Mesenchymal stem cell (in vitro differentiated cells and primary cell): Measurements from ENCODE around the gene TPPP.
"Not testable (repeated sequence)": the region's sequence is repeated elsewhere in the genome, so short reads cannot be mapped to it uniquely, and the experiment has no call there.

Experiments used
- DNase-seq: peaks from one replicate; pipeline ENCODE4 v3.0.0-alpha.2; 2013
- H2AFZ ChIP-seq: one replicate; pipeline ENCODE4 v1.6.1; 2013; ENCODE audit warnings: low read depth, mild to moderate bottlenecking, control low read depth, inconsistent platforms, low read length, moderate library complexity
- H2AK5ac ChIP-seq: 2 replicates; pipeline ENCODE4 v1.6.1; 2013; ENCODE audit warnings: low read length, moderate library complexity, mild to moderate bottlenecking, inconsistent platforms; ENCODE audit not compliant: severe bottlenecking
- H2BK120ac ChIP-seq: one replicate; pipeline ENCODE4 v1.6.1; 2013; ENCODE audit warnings: low read depth, mild to moderate bottlenecking, inconsistent platforms, low read length, moderate library complexity
- H2BK12ac ChIP-seq, 2 experiments: one replicate each; pipeline ENCODE4 v1.6.1; 2013; ENCODE audit warnings: inconsistent platforms in 2 of 2, low read length in 2 of 2, mild to moderate bottlenecking in 2 of 2, moderate library complexity in 2 of 2, control low read depth in 1 of 2
- H2BK15ac ChIP-seq: one replicate; pipeline ENCODE4 v1.6.1; 2013; ENCODE audit warnings: mild to moderate bottlenecking, low read depth, inconsistent platforms; ENCODE audit not compliant: poor library complexity, severe bottlenecking
- H2BK5ac ChIP-seq: 2 replicates; pipeline ENCODE4 v1.6.1; 2013; ENCODE audit warnings: low read depth, mild to moderate bottlenecking, low read length, control low read depth, inconsistent platforms; ENCODE audit not compliant: poor library complexity, severe bottlenecking
- H3K14ac ChIP-seq, 2 experiments: one replicate each; pipeline ENCODE4 v1.6.1; 2013; ENCODE audit warnings: inconsistent platforms in 2 of 2, low read length in 2 of 2, control low read depth in 1 of 2, mild to moderate bottlenecking in 1 of 2, moderate library complexity in 1 of 2
- H3K18ac ChIP-seq, 2 experiments: one replicate each; pipeline ENCODE4 v1.6.1; 2013; ENCODE audit warnings: inconsistent platforms in 2 of 2, low read length in 2 of 2, control low read depth in 1 of 2, low read depth in 1 of 2, mild to moderate bottlenecking in 1 of 2
- H3K23ac ChIP-seq, 2 experiments: one replicate each; pipeline ENCODE4 v1.6.1; 2013; ENCODE audit warnings: inconsistent platforms in 2 of 2, low read length in 2 of 2, mild to moderate bottlenecking in 2 of 2, moderate library complexity in 2 of 2, control low read depth in 1 of 2
- H3K27ac ChIP-seq: 2 replicates; pipeline ENCODE4 v1.5.1; 2013; ENCODE audit warnings: mild to moderate bottlenecking, moderate library complexity, low read length, control low read depth, inconsistent platforms; ENCODE audit not compliant: poor library complexity, severe bottlenecking
- H3K27me3 ChIP-seq, 2 experiments: 2 replicates each; pipeline versions ENCODE4 v1.6.1 to v1.7.0; 2013; ENCODE audit warnings: low read length in 2 of 2, mild to moderate bottlenecking in 2 of 2, moderate library complexity in 2 of 2, control low read depth in 1 of 2, inconsistent platforms in 1 of 2; ENCODE audit not compliant: control insufficient read depth in 1 of 2, insufficient read depth in 1 of 2
- H3K36me3 ChIP-seq, 2 experiments: 2 replicates each; pipeline versions ENCODE4 v1.6.1 to v1.7.0; 2013; ENCODE audit warnings: low read length in 2 of 2, control low read depth in 1 of 2, inconsistent platforms in 1 of 2, low read depth in 1 of 2, mild to moderate bottlenecking in 1 of 2; ENCODE audit not compliant: insufficient read depth in 2 of 2, control insufficient read depth in 1 of 2
- H3K4ac ChIP-seq, 2 experiments: one replicate each; pipeline ENCODE4 v1.6.1; 2013; ENCODE audit warnings: inconsistent platforms in 2 of 2, low read length in 2 of 2, mild to moderate bottlenecking in 2 of 2, moderate library complexity in 2 of 2, control low read depth in 1 of 2, low read depth in 1 of 2
- H3K4me1 ChIP-seq: 2 replicates; pipeline ENCODE4 v1.6.1; 2013; ENCODE audit warnings: low read depth, low read length, control low read depth; ENCODE audit not compliant: control insufficient read depth, insufficient read depth
- H3K4me2 ChIP-seq: 2 replicates; pipeline ENCODE4 v1.6.1; 2013; ENCODE audit warnings: low read length, mild to moderate bottlenecking, inconsistent platforms; ENCODE audit not compliant: poor library complexity, severe bottlenecking
- H3K4me3 ChIP-seq, 2 experiments: 2 replicates each; pipeline versions ENCODE4 v1.5.1 to v1.7.0; 2013; ENCODE audit warnings: low read length in 2 of 2, mild to moderate bottlenecking in 2 of 2, control low read depth in 1 of 2, low read depth in 1 of 2; ENCODE audit not compliant: insufficient read depth in 1 of 2
- H3K79me1 ChIP-seq: replicated peaks from 2 replicates; pipeline ENCODE4 v1.6.1; 2013; ENCODE audit warnings: mild to moderate bottlenecking, control low read depth, low read length, inconsistent platforms; ENCODE audit not compliant: poor library complexity, severe bottlenecking
- H3K9ac ChIP-seq: 2 replicates; pipeline ENCODE4 v1.7.0; 2013; ENCODE audit warnings: mild to moderate bottlenecking, low read length, moderate library complexity
- H3K9me3 ChIP-seq: 2 replicates; pipeline ENCODE4 v1.7.0; 2013; ENCODE audit warnings: mild to moderate bottlenecking, low read length; ENCODE audit not compliant: control insufficient read depth
- H4K8ac ChIP-seq: one replicate; pipeline ENCODE4 v1.6.1; 2013; ENCODE audit warnings: inconsistent platforms, mild to moderate bottlenecking, low read length, moderate library complexity
- H4K91ac ChIP-seq: one replicate; pipeline ENCODE4 v1.6.1; 2013; ENCODE audit warnings: mild to moderate bottlenecking, low read length, inconsistent platforms
- WGBS: methylation state at CpG from one replicate; pipeline ENCODE4 v1.1.7; 2013; ENCODE audit warnings: mixed read lengths; 5-methylcytosine and 5-hydroxymethylcytosine counted together

The TPPP gene

GRCh38 chr5:682651-683358 lies 10.3 kb downstream of the TPPP start:
- H3K27ac ChIP-seq, H3K18ac ChIP-seq, H3K4me1 ChIP-seq, H2BK120ac ChIP-seq, H4K91ac ChIP-seq, H2BK12ac ChIP-seq, H3K9ac ChIP-seq, H2AFZ ChIP-seq, DNase-seq, H3K23ac ChIP-seq, H3K4me3 ChIP-seq, H2BK5ac ChIP-seq, H3K79me1 ChIP-seq, H2BK15ac ChIP-seq, H4K8ac ChIP-seq, H3K9me3 ChIP-seq, H2AK5ac ChIP-seq, H3K14ac ChIP-seq, H3K36me3 ChIP-seq, H3K4ac ChIP-seq, H3K4me2 ChIP-seq: not testable (repeated sequence)
- H3K27me3 ChIP-seq: peaks cover 4 to 12% of the 10 kb centered on the region in 2 experiments
- WGBS: 81% methylated on average over 13 of the region's 17 CpGs

DNA sequence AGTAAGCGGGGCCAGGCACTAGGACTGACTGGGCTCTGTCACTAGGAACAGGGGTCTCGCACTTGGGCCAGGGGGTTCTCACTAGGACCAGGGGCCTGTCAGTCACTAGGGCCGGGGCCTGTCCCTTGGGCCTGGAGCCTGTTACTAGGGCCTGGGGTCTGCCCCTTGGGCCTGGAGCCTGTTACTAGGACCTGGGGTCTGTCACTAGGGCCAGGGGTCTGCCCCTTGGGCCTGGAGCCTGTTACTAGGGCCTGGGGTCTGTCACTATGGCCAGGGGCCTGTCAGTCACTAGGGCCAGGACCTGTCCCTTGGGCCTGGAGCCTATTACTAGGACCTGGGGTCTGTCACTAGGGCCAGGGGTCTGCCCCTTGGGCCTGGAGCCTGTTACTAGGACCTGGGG lies 10.9 kb downstream of the TPPP start:
- H2BK120ac ChIP-seq, H3K4me1 ChIP-seq, H3K79me1 ChIP-seq: not testable (repeated sequence)

DNA sequence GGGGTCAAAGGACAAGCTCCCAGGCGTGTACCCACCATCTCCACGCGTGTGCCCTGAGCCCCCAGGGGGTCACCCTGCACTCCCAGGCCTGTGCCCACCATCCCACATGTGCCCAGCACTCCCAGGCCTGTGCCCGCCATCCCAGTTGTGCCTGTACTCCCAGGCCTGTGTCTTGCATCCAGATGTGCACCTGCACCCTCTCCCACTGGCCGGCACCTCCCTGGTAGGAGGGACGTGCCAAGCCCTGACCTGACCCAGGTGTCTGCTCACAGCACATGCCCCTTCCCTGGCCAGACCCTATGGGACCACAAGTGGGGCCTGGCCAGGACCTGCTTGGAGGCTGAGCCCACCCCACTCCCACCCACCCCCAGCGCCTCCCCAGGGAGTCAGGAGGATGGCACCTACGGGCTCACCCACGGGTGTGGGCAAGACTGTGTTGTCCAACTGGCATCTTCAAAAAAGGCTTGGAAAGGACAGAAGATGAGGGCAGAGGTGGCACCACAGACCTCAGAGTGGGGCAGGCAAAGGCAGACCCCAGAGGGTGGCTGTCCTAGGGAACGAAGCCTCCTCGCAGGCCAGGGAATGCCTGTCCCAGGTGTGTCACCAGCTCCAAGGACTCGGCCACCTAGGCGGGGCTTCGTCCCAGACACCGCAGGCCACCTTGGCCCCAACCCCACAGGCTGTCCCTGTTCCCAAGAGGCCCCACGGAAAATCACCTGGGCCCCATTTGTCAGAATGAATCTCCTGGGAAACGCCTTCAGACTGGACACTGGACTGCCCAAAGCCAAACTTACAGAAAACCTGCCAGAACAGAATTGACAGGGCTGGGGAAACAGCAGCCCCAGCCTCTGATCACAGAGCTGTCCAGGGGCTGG lies 11.6 kb downstream of the TPPP start:
- not testable (repeated sequence) for DNase-seq, H2BK5ac ChIP-seq, H3K27ac ChIP-seq, H3K18ac ChIP-seq, H2BK120ac ChIP-seq, H2BK15ac ChIP-seq, H3K4me2 ChIP-seq, H3K9me3 ChIP-seq, H3K14ac ChIP-seq, H2AK5ac ChIP-seq, H3K4me3 ChIP-seq, H4K91ac ChIP-seq, H2AFZ ChIP-seq, H4K8ac ChIP-seq, H3K4ac ChIP-seq, H3K9ac ChIP-seq, H3K36me3 ChIP-seq, H3K4me1 ChIP-seq, H2BK12ac ChIP-seq, H3K23ac ChIP-seq, H3K79me1 ChIP-seq
- peaks cover 4 to 16% of the 10 kb centered on the region in 2 experiments for H3K27me3 ChIP-seq
- 86% methylated on average over 7 of the region's 17 CpGs for WGBS

More for the DNA sequence above, 10.9 kb downstream of the TPPP start:
- H4K91ac ChIP-seq, H3K36me3 ChIP-seq, H3K27ac ChIP-seq, H3K9me3 ChIP-seq, H3K4me3 ChIP-seq, H2AK5ac ChIP-seq, H2BK12ac ChIP-seq, H3K23ac ChIP-seq, H2BK15ac ChIP-seq, H2AFZ ChIP-seq, H2BK5ac ChIP-seq, H3K14ac ChIP-seq, H3K4me2 ChIP-seq, H4K8ac ChIP-seq, H3K18ac ChIP-seq, DNase-seq, H3K9ac ChIP-seq, H3K4ac ChIP-seq: not testable (repeated sequence)
- 69% methylated on average over 1 of the region's 3 CpGs for WGBS
- peaks cover 4 to 13% of the 10 kb centered on the region in 2 experiments for H3K27me3 ChIP-seq

DNA sequence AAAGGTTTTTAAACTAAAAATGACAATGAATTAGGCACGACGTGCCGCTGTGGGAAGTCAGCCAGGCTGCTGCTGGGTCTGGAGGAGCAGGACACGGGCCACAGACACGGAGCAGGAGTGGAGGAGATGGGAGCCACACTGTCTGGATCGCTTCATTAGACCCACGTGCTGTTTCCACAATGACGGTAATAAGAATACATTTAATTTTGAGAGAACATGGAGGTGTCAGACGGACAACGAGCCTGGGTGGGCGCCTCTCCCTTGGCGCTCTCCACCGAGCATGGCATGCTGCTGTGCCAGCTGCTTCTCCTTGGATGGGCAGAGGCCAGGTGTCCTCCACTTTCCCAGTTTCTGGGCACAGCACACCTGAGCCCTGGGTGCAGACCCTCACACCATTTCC lies 12.3 kb downstream of the TPPP start:
- H2BK12ac ChIP-seq, H2BK5ac ChIP-seq, H3K4me3 ChIP-seq, H3K4ac ChIP-seq, DNase-seq, H3K4me1 ChIP-seq, H3K18ac ChIP-seq, H2AK5ac ChIP-seq, H3K23ac ChIP-seq, H2BK120ac ChIP-seq, H3K27ac ChIP-seq, H3K9ac ChIP-seq, H4K8ac ChIP-seq, H3K79me1 ChIP-seq, H3K14ac ChIP-seq, H3K9me3 ChIP-seq, H4K91ac ChIP-seq, H3K36me3 ChIP-seq, H2AFZ ChIP-seq, H2BK15ac ChIP-seq, H3K4me2 ChIP-seq: not testable (repeated sequence)
- H3K27me3 ChIP-seq: peaks cover 4 to 23% of the 10 kb centered on the region in 2 experiments
- WGBS: 87% methylated on average over 13 of the region's 13 CpGs
